Spleen (tissue), 7 donors: Measurements from ENCODE around the gene KDM4B.
A peak's percentile ranks its signal among the peaks of the same experiment; 100 is the strongest.

Source experiments
- POLR2A ChIP-seq, 3 donors: fragments of 450-650 bp; IDR thresholded peaks; one replicate each; pipeline ENCODE4 v1.5.1; 2017; ENCODE audit warnings: antibody characterized with exemption in 3 of 3, mild to moderate bottlenecking in 1 of 3
- POLR2AphosphoS5 ChIP-seq, 3 donors: sonication (generic); formaldehyde crosslinking; IDR thresholded peaks; one replicate each; pipeline ENCODE4 v1.5.1; 2017; ENCODE audit warnings: antibody characterized with exemption in 3 of 3
- TF ChIP-seq, protein P1 (sequence below), 11 experiments: fragments of 200-600 bp in 7 of 11; fragments of 450-650 bp in 4 of 11; sonication (generic) in 4 of 11; IDR thresholded peaks in 8 of 11; conservative IDR thresholded peaks in 3 of 11; 1 replicate in 7 of 11; 2 replicates in 4 of 11; pipeline versions ENCODE4 v1.4.0 to v1.8.0; 2016 to 2021; ENCODE audit warnings: antibody characterized with exemption in 11 of 11, inconsistent platforms in 4 of 11, mild to moderate bottlenecking in 1 of 11
- donor health status: DM: no; HTN: no; CAD: no; lungs with moderate emphysema.
- donor health status: DM: no; HTN: no; CAD: no.
- donor health status: DM: no; HTN: no; CAD: no.

GRCh38 chr19:5032101-5032967 lies 63.4 kb downstream of the KDM4B start:
- TF ChIP-seq POLR2AphosphoS5 (IDR thresholded peaks at IDR 0.05) (peak in 2 of 3 donors; percentile 25 to 26), POLR2A (IDR thresholded peaks at IDR 0.05) (no peak)
- TF ChIP-seq, protein P1, sequence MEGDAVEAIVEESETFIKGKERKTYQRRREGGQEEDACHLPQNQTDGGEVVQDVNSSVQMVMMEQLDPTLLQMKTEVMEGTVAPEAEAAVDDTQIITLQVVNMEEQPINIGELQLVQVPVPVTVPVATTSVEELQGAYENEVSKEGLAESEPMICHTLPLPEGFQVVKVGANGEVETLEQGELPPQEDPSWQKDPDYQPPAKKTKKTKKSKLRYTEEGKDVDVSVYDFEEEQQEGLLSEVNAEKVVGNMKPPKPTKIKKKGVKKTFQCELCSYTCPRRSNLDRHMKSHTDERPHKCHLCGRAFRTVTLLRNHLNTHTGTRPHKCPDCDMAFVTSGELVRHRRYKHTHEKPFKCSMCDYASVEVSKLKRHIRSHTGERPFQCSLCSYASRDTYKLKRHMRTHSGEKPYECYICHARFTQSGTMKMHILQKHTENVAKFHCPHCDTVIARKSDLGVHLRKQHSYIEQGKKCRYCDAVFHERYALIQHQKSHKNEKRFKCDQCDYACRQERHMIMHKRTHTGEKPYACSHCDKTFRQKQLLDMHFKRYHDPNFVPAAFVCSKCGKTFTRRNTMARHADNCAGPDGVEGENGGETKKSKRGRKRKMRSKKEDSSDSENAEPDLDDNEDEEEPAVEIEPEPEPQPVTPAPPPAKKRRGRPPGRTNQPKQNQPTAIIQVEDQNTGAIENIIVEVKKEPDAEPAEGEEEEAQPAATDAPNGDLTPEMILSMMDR (IDR thresholded peaks at IDR 0.05 in 8 of 11, conservative IDR thresholded peaks at IDR 0.05 in 3 of 11) = no peak
